HCT116 (cell line): Measurements from ENCODE around the gene GNA12. TPM values are rescaled to one million over a fixed set of nuclear protein-coding genes. Genes with fewer than 3 reads are reported as not detected.

Experiments used
- ATAC-seq: fragments of 200-7000 bp; cut with Tn5 transposase; 2 replicates; pipeline ENCODE4 v1.9.1; 2020; ENCODE audit warnings: mild to moderate bottlenecking, moderate library complexity
- BruUV-seq: library from RNA; stranded (reverse); fragments of 400-500 nt; replicated peaks from 2 replicates; lab custom pipeline; 2021; lab: Mats Ljungman, UMichigan
- CTCF ChIA-PET: fragments of 300-600 bp; sonication (Branson Sonifier 250); formaldehyde crosslinking; loops from one replicate; lab custom pipeline; 2021; ENCODE audit warnings: antibody characterized with exemption; lab: Charles Lee
- POLR2A ChIA-PET: fragments of 300-600, 350-600 bp; sonication (Branson Sonifier 250); formaldehyde crosslinking; loops from one replicate; lab custom pipeline; 2021; ENCODE audit warnings: antibody characterized with exemption; lab: Charles Lee
- RAD21 ChIA-PET, 2 experiments: fragments of 300-600 bp; sonication (Branson Sonifier 250); formaldehyde crosslinking; loops; one replicate each; lab custom pipeline; 2023; ENCODE audit warnings: low total read pairs in 2 of 2; ENCODE audit not compliant: uncharacterized antibody in 2 of 2, unreplicated experiment in 2 of 2, low non-redundant PET in 1 of 2; lab: Charles Lee
- DNase-seq: peaks from one replicate; pipeline ENCODE4 v3.0.0-alpha.2; 2010; ENCODE audit warnings: low read depth, low spot score
- H2AFZ ChIP-seq: fragments of 200-600 bp; shearing (Covaris generic), sonication (generic); 2 replicates; pipeline ENCODE4 v1.6.1; 2017; ENCODE audit warnings: low read depth, mixed run types, mixed read lengths, antibody characterized with exemption, low read length; ENCODE audit not compliant: poor library complexity, severe bottlenecking
- H3K27ac ChIP-seq: 2 replicates; pipeline ENCODE4 v1.5.1; 2012; ENCODE audit warnings: low read depth, low read length
- H3K27me3 ChIP-seq: fragments of 200-600 bp; sonication (generic); 2 replicates; pipeline ENCODE4 v1.6.1; 2016; ENCODE audit warnings: mixed run types, low read length, mixed read lengths; ENCODE audit not compliant: insufficient read depth
- H3K36me3 ChIP-seq, 2 experiments: fragments of 200-500 bp in 1 of 2; fragments of 200-600 bp in 1 of 2; sonication (Bioruptor generic) in 1 of 2; sonication (generic) in 1 of 2; 2 replicates each; pipeline versions ENCODE4 v1.5.1 to v1.6.1; 2014 to 2016; ENCODE audit warnings: low read length in 2 of 2, inconsistent platforms in 1 of 2, mixed read lengths in 1 of 2, mixed run types in 1 of 2; ENCODE audit not compliant: insufficient read depth in 2 of 2, control insufficient read depth in 1 of 2
- H3K4me1 ChIP-seq, 2 experiments: fragments of 200-600 bp in 1 of 2; sonication (generic) in 1 of 2; 2 replicates each; pipeline versions ENCODE4 v1.5.1 to v1.6.1; 2012 to 2017; ENCODE audit warnings: low read length in 2 of 2, inconsistent platforms in 1 of 2, mild to moderate bottlenecking in 1 of 2, mixed read lengths in 1 of 2, mixed run types in 1 of 2, moderate library complexity in 1 of 2; ENCODE audit not compliant: insufficient read depth in 2 of 2, control insufficient read depth in 1 of 2
- H3K4me2 ChIP-seq: fragments of 200-600 bp; sonication (generic); 2 replicates; pipeline ENCODE4 v1.6.1; 2017; ENCODE audit warnings: mixed run types, low read length, mixed read lengths
- H3K4me3 ChIP-seq, 2 experiments: fragments of 200-600 bp in 1 of 2; sonication (generic) in 1 of 2; replicated peaks in 1 of 2; 2 replicates each; pipeline ENCODE4 v1.5.1; 2011 to 2016; ENCODE audit warnings: low read length in 2 of 2, control low read depth in 1 of 2, low read depth in 1 of 2, mild to moderate bottlenecking in 1 of 2, mixed read lengths in 1 of 2, mixed run types in 1 of 2
- H3K79me2 ChIP-seq: fragments of 200-600 bp; sonication (generic); 2 replicates; pipeline ENCODE4 v1.6.1; 2017; ENCODE audit warnings: mild to moderate bottlenecking, mixed run types, low read length, moderate library complexity, mixed read lengths; ENCODE audit not compliant: insufficient read depth
- H3K9ac ChIP-seq: fragments of 200-600 bp; sonication (generic); 2 replicates; pipeline ENCODE4 v1.6.1; 2016; ENCODE audit warnings: low read length, mixed read lengths
- H3K9me2 ChIP-seq: fragments of 200-600 bp; sonication (generic), shearing (Covaris generic); 2 replicates; pipeline ENCODE4 v1.6.1; 2017; ENCODE audit warnings: mixed run types, mild to moderate bottlenecking, moderate library complexity; ENCODE audit not compliant: insufficient read depth
- H3K9me3 ChIP-seq, 2 experiments: fragments of 200-500 bp in 1 of 2; fragments of 200-600 bp in 1 of 2; sonication (Bioruptor generic) in 1 of 2; sonication (generic) in 1 of 2; 2 replicates each; pipeline ENCODE4 v1.6.1; 2014 to 2017; ENCODE audit warnings: low read length in 2 of 2, mixed read lengths in 2 of 2, inconsistent platforms in 1 of 2, low read depth in 1 of 2, mild to moderate bottlenecking in 1 of 2, mixed run types in 1 of 2, moderate library complexity in 1 of 2; ENCODE audit not compliant: control insufficient read depth in 1 of 2, insufficient read depth in 1 of 2
- H4K20me1 ChIP-seq: fragments of 200-600 bp; sonication (generic), shearing (Covaris generic); 2 replicates; pipeline ENCODE4 v1.6.1; 2017; ENCODE audit warnings: mixed run types, mild to moderate bottlenecking, moderate library complexity; ENCODE audit not compliant: insufficient read depth
- ATF3 ChIP-seq: IDR thresholded peaks from 2 replicates; pipeline ENCODE4 v1.6.1; 2012
- CBX3 ChIP-seq: IDR thresholded peaks from 2 replicates; pipeline ENCODE4 v1.6.1; 2012; ENCODE audit warnings: low read depth
- CEBPB ChIP-seq: IDR thresholded peaks from 2 replicates; pipeline ENCODE4 v1.6.1; 2012; ENCODE audit warnings: low read depth
- CTCF ChIP-seq, 3 experiments: fragments of 200-600 bp in 1 of 3; sonication (generic) in 1 of 3; IDR thresholded peaks in 2 of 3; conservative IDR thresholded peaks in 1 of 3; 2 replicates each; pipeline ENCODE4 v1.5.1; 2012 to 2017; ENCODE audit warnings: low read depth in 2 of 3, low read length in 2 of 3, antibody characterized with exemption in 1 of 3, borderline replicate concordance in 1 of 3, control low read depth in 1 of 3, mild to moderate bottlenecking in 1 of 3, mixed read lengths in 1 of 3, mixed run types in 1 of 3, moderate library complexity in 1 of 3; ENCODE audit not compliant: insufficient read depth in 1 of 3
- EGR1 ChIP-seq: IDR thresholded peaks from 2 replicates; pipeline ENCODE4 v1.6.1; 2012; ENCODE audit warnings: low read depth
- ELF1 ChIP-seq: IDR thresholded peaks from 2 replicates; pipeline ENCODE4 v1.6.1; 2012; ENCODE audit warnings: low read depth, borderline replicate concordance
- EZH2 ChIP-seq: fragments of 200-600 bp; sonication (generic); IDR thresholded peaks from 2 replicates; pipeline ENCODE4 v1.6.1; 2017; ENCODE audit warnings: antibody characterized with exemption, mixed run types
- JUND ChIP-seq: IDR thresholded peaks from 2 replicates; pipeline ENCODE4 v1.6.1; 2012
- MAX ChIP-seq: IDR thresholded peaks from 2 replicates; pipeline ENCODE4 v1.6.1; 2012
- POLR2A ChIP-seq: IDR thresholded peaks from 2 replicates; pipeline ENCODE4 v1.7.0; 2011; ENCODE audit warnings: borderline replicate concordance; ENCODE audit not compliant: insufficient read depth, insufficient read length; ENCODE audit errors: extremely low read depth
- POLR2AphosphoS5 ChIP-seq: IDR thresholded peaks from 2 replicates; pipeline ENCODE4 v1.6.1; 2011; ENCODE audit warnings: mild to moderate bottlenecking, low read depth, low read length, moderate library complexity
- RAD21 ChIP-seq: IDR thresholded peaks from 2 replicates; pipeline ENCODE4 v1.6.1; 2012; ENCODE audit warnings: low read depth, mild to moderate bottlenecking
- REST ChIP-seq: IDR thresholded peaks from 2 replicates; pipeline ENCODE4 v1.6.1; 2012; ENCODE audit warnings: low read depth
- SIN3A ChIP-seq: IDR thresholded peaks from 2 replicates; pipeline ENCODE4 v1.6.1; 2012; ENCODE audit warnings: low read depth
- SP1 ChIP-seq: IDR thresholded peaks from 2 replicates; pipeline ENCODE4 v1.6.1; 2012; ENCODE audit warnings: low read depth
- SRF ChIP-seq: IDR thresholded peaks from 2 replicates; pipeline ENCODE4 v1.6.1; 2012; ENCODE audit warnings: low read depth
- TCF7L2 ChIP-seq: IDR thresholded peaks from 2 replicates; pipeline ENCODE4 v1.7.0; 2011; ENCODE audit warnings: borderline replicate concordance, inconsistent platforms; ENCODE audit not compliant: insufficient read depth, insufficient read length; ENCODE audit errors: extremely low read depth
- YY1 ChIP-seq: IDR thresholded peaks from 2 replicates; pipeline ENCODE4 v1.6.1; 2011; ENCODE audit warnings: low read length, low read depth, moderate library complexity, mild to moderate bottlenecking; ENCODE audit not compliant: insufficient replicate concordance; ENCODE audit errors: extremely low read depth
- ZBTB33 ChIP-seq: IDR thresholded peaks from 2 replicates; pipeline ENCODE4 v1.6.1; 2011; ENCODE audit warnings: mild to moderate bottlenecking, low read length, moderate library complexity; ENCODE audit not compliant: insufficient replicate concordance; ENCODE audit errors: extremely low read depth
- ZFX ChIP-seq: fragments of 450-650 bp; IDR thresholded peaks from 2 replicates; pipeline ENCODE4 v1.6.1; 2017
- ZNF274 ChIP-seq: fragments of 200-500 bp; sonication (Bioruptor generic); IDR thresholded peaks from 2 replicates; pipeline ENCODE4 v1.6.1; 2014; ENCODE audit warnings: mild to moderate bottlenecking, low read depth, low read length, inconsistent platforms
- intact Hi-C: fragments of 100-400 bp; cut with micrococcal nuclease; formaldehyde crosslinking; loops from 2 replicates; pipeline ENCODE4 v1.10.0; 2022
- total RNA-seq: library from RNA; stranded (reverse); gene quantifications from one replicate; pipeline ENCODE4 v1.2.1, GENCODE V29; 2021; ENCODE audit not compliant: unreplicated experiment

GNA12 gene
- total RNA-seq, 1 experiment from 2014 or later = 32.6 TPM

- ChIA-PET CTCF (interaction anchor here (0.9 to 1.6 kb wide), 4 partner anchors 123 to 786 kb away, joined by 3 to 8 read pairs (median 3); no protein-coding TSS in a partner anchor), POLR2A (no interaction called here), RAD21 (interaction anchor here in 1 of 2 experiments (0.9 kb wide), 1 partner anchor 93 kb away, joined by 4 read pairs; no protein-coding TSS in a partner anchor)
- no TSS peak for BruUV-seq
- no peaks in the 10 kb centered on the region for H3K79me2 ChIP-seq
- H3K27me3 ChIP-seq = no peaks in the 10 kb centered on the region
- no peaks in the 10 kb centered on the region for H3K4me1 ChIP-seq
- no peak overlapping the region for H3K4me2 ChIP-seq
- ATAC-seq (peak; percentile 91), DNase-seq (peak; percentile 73)
- no peaks in the 10 kb centered on the region for H3K9me2 ChIP-seq
- no peak overlapping the region for H3K4me3 ChIP-seq
- intact Hi-C loops = loop anchor here (1.0 to 5.0 kb wide), 6 partner anchors 268 to 1590 kb away; no protein-coding TSS in a partner anchor
- no peak overlapping the region for H3K27ac ChIP-seq
- H3K9me3 ChIP-seq = no peaks in the 10 kb centered on the region
- no peak overlapping the region for H3K9ac ChIP-seq
- H3K36me3 ChIP-seq = no peaks in the 10 kb centered on the region
- no peaks in the 10 kb centered on the region for H4K20me1 ChIP-seq
- peak overlapping the region; percentile 3 for H2AFZ ChIP-seq
- TF ChIP-seq POLR2A = no peak
- no peak for TF ChIP-seq TCF7L2
- TF ChIP-seq MAX = peak; percentile 50; the same call in 1 of the 2 replicates
- TF ChIP-seq RAD21 = peak; percentile 94
- TF ChIP-seq REST = no peak
- TF ChIP-seq JUND = no peak
- no peak for TF ChIP-seq EZH2
- TF ChIP-seq ELF1 = no peak
- TF ChIP-seq YY1 = no peak
- TF ChIP-seq CEBPB = no peak
- no peak for TF ChIP-seq POLR2AphosphoS5
- TF ChIP-seq ZNF274 = no peak
- no peak for TF ChIP-seq SIN3A
- no peak for TF ChIP-seq EGR1
- TF ChIP-seq CBX3 = no peak
- TF ChIP-seq ATF3 = no peak
- no peak for TF ChIP-seq ZFX
- no peak for TF ChIP-seq ZBTB33
- peak; percentile 86 to 96 (median 93) for TF ChIP-seq CTCF (IDR thresholded peaks at IDR 0.05 in 2 of 3, conservative IDR thresholded peaks at IDR 0.05 in 1 of 3; ENCODE audit: borderline replicate concordance in 1 of 3, insufficient read depth in 1 of 3, low read depth in 2 of 3, low read length in 2 of 3)
- TF ChIP-seq SP1 = no peak
- no peak for TF ChIP-seq SRF
These were observed 42.8 kb upstream of the GNA12 start for GRCh38 chr7:2886900-2887299.
